ENCODE results near the gene STRN4. TPM values are rescaled to one million over a fixed set of nuclear protein-coding genes. Genes with fewer than 3 reads are reported as not detected.

The STRN4 gene
- total RNA-seq, 4 donors from 2014 or later, result 81.6 to 306 (median 174) TPM

GRCh38 chr19:46755077-46755852, 9.0 kb upstream of the STRN4 start:
- peak overlapping the region in 3 of 4 donors; percentile 9 to 48 (median 37) for H3K27ac ChIP-seq

GRCh38 chr19:46753420-46754155, 7.3 kb upstream of the STRN4 start:
- intact Hi-C loops (cut with DNase I; ENCODE audit: low total_unique reads), result no loop called here
- Histone ChIP-seq H3K4me3 (no peak overlapping the region), H3K27ac (no peak overlapping the region), H3K4me1 (peaks cover 0 to 10% (median 3%) of the 10 kb centered on the region in 4 donors), H3K27me3 (no peaks in the 10 kb centered on the region), H3K36me3 (peaks cover 0 to 6% (median 0%) of the 10 kb centered on the region in 4 donors), H3K9me3 (no peaks in the 10 kb centered on the region)
- WGBS, 2 donors (ENCODE audit: low coverage in 1 of 2), result 13 to 14% methylated on average over 2 to 4 of the region's 4 CpGs
- peak; percentile 78 for DNase-seq
- in situ Hi-C loops (cut with MboI; ENCODE audit: low pct_ligation_motif_present in 1 of 4, low pct_unique_long_range_greater_than_20kb in 1 of 4, low sequenced_read_pairs in 3 of 4), result loop anchor here in 2 of 4 donors (10.0 to 25.0 kb wide), 2 partner anchors 91 to 234 kb away; no protein-coding TSS in a partner anchor
- TF ChIP-seq CTCF (IDR thresholded peaks at IDR 0.05), result peak; percentile 37 to 52 (median 40)
- TF ChIP-seq POLR2A (IDR thresholded peaks at IDR 0.05), result no peak

More at GRCh38 chr19:46755077-46755852, 9.0 kb upstream of the STRN4 start:
- TF ChIP-seq EP300 (IDR thresholded peaks at IDR 0.05; ENCODE audit: low read depth) (no peak), POLR2AphosphoS5 (IDR thresholded peaks at IDR 0.05) (no peak), CTCF (IDR thresholded peaks at IDR 0.05) (no peak), POLR2A (IDR thresholded peaks at IDR 0.05) (no peak)
- in situ Hi-C loops (cut with MboI; ENCODE audit: low pct_ligation_motif_present in 1 of 4, low pct_unique_long_range_greater_than_20kb in 1 of 4, low sequenced_read_pairs in 3 of 4), result loop anchor here in 3 of 4 donors (5.0 to 25.0 kb wide), 3 partner anchors 87 to 232 kb away; no protein-coding TSS in a partner anchor
- Histone ChIP-seq H3K27me3 (no peaks in the 10 kb centered on the region), H3K9me3 (no peaks in the 10 kb centered on the region), H3K4me3 (no peak overlapping the region), H3K36me3 (peaks cover 0 to 6% (median 0%) of the 10 kb centered on the region in 4 donors), H3K4me1 (peaks cover 0 to 10% (median 8%) of the 10 kb centered on the region in 4 donors)
- WGBS, 2 donors (ENCODE audit: low coverage in 1 of 2), result 38 to 88% methylated on average over 1 to 35 of the region's 39 CpGs
- intact Hi-C loops (cut with DNase I; ENCODE audit: low total_unique reads), result loop anchor here (5.0 kb wide), 2 partner anchors 237 to 667 kb away; no protein-coding TSS in a partner anchor
- DNase-seq, result no peak

- H3K27ac ChIP-seq, result no peak overlapping the region
- TF ChIP-seq POLR2A (IDR thresholded peaks at IDR 0.05) (no peak), CTCF (IDR thresholded peaks at IDR 0.05) (peak; percentile 71 to 83 (median 78))
- H3K4me3 ChIP-seq, result no peak overlapping the region
- in situ Hi-C loops (cut with MboI; ENCODE audit: low pct_ligation_motif_present in 1 of 4, low pct_unique_long_range_greater_than_20kb in 1 of 4, low sequenced_read_pairs in 3 of 4), result no loop called here
- peak; percentile 72 for DNase-seq
- H3K4me1 ChIP-seq, result peaks cover 10 to 24% (median 14%) of the 10 kb centered on the region in 4 donors
- intact Hi-C loops (cut with DNase I; ENCODE audit: low total_unique reads), result loop anchor here (5.0 kb wide), 2 partner anchors 46 to 146 kb away; partner anchors contain the start of gene CALM3
- no peaks in the 10 kb centered on the region for H3K27me3 ChIP-seq
- no peaks in the 10 kb centered on the region for H3K9me3 ChIP-seq
- 60 to 73% methylated on average over 2 to 21 of the region's 21 CpGs for WGBS, 2 donors (ENCODE audit: low coverage in 1 of 2)
- H3K36me3 ChIP-seq, result no peaks in the 10 kb centered on the region
Observed at GRCh38 chr19:46748325-46749109, 2.3 kb upstream of the STRN4 start.
